D721Med (cell line): ENCODE measurements around the gene KIFAP3.

Source experiments
- DNase-seq: peaks from one replicate; pipeline ENCODE4 v3.0.0; 2011; ENCODE audit warnings: low spot score; ENCODE audit not compliant: insufficient read length
- FAIRE-seq: peaks from 2 replicates; lab custom pipeline; 2011; peaks lifted over from hg19 to GRCh38; lab: Jason Lieb, UNC
- CTCF ChIP-seq: IDR thresholded peaks from 2 replicates; pipeline ENCODE4 v1.5.1; 2012; ENCODE audit warnings: mild to moderate bottlenecking, control low read depth; ENCODE audit not compliant: insufficient read depth; ENCODE audit errors: missing control alignments

The KIFAP3 gene

GRCh38 chr1:169970114-169970513 lies 104.4 kb downstream of the KIFAP3 start:
- no peak for DNase-seq
- no peak for TF ChIP-seq CTCF
- FAIRE-seq = no peak

- DNase-seq (no peak), FAIRE-seq (peak; percentile 88)
- no peak for TF ChIP-seq CTCF
Measured at GRCh38 chr1:169968174-169968573, 106.3 kb downstream of the KIFAP3 start.

GRCh38 chr1:169964206-169964605 lies 110.3 kb downstream of the KIFAP3 start:
- no peak for FAIRE-seq
- DNase-seq = no peak
- no peak for TF ChIP-seq CTCF

- TF ChIP-seq CTCF = no peak
- peak; percentile 84 for FAIRE-seq
- DNase-seq = no peak
Measured at GRCh38 chr1:169959686-169960085, 114.8 kb downstream of the KIFAP3 start.

- DNase-seq (no peak), FAIRE-seq (peak; percentile 91)
- no peak for TF ChIP-seq CTCF
Measured at GRCh38 chr1:169958987-169959386, 115.5 kb downstream of the KIFAP3 start.

GRCh38 chr1:169957884-169958283 lies 116.6 kb downstream of the KIFAP3 start:
- no peak for TF ChIP-seq CTCF
- FAIRE-seq (peak; percentile 97), DNase-seq (no peak)

- DNase-seq (no peak), FAIRE-seq (no peak)
- TF ChIP-seq CTCF = no peak
Measured at GRCh38 chr1:169951108-169951507, 123.4 kb downstream of the KIFAP3 start.
